MM.1S (cell line): ENCODE measurements around the gene NR1I3.

Experiments
- DNase-seq: peaks from one replicate; pipeline ENCODE4 v3.0.0-alpha.2; 2015
- H2AFZ ChIP-seq: fragments of 300-600 bp; sonication (generic); 2 replicates; pipeline ENCODE4 v1.6.0; 2016; ENCODE audit warnings: antibody characterized with exemption, low read length
- H3F3A ChIP-seq: fragments of 300-600 bp; sonication (generic); 2 replicates; pipeline ENCODE4 v1.6.1; 2016; ENCODE audit warnings: mild to moderate bottlenecking, antibody characterized with exemption, low read length, moderate library complexity, mixed read lengths; ENCODE audit not compliant: insufficient read depth
- H3K27ac ChIP-seq: fragments of 300-600 bp; sonication (generic); 2 replicates; pipeline ENCODE4 v1.5.1; 2016; ENCODE audit warnings: mild to moderate bottlenecking, low read length
- H3K27me3 ChIP-seq: fragments of 300-600 bp; sonication (generic); replicated peaks from 2 replicates; pipeline ENCODE4 v1.6.0; 2016; ENCODE audit warnings: low read length; ENCODE audit not compliant: insufficient read depth
- H3K36me3 ChIP-seq: fragments of 300-600 bp; sonication (generic); replicated peaks from 2 replicates; pipeline ENCODE4 v1.6.1; 2016; ENCODE audit warnings: mild to moderate bottlenecking, low read length, mixed read lengths; ENCODE audit not compliant: insufficient read depth
- H3K4me1 ChIP-seq: fragments of 300-600 bp; sonication (generic); 2 replicates; pipeline ENCODE4 v1.6.1; 2016; ENCODE audit warnings: low read length, mixed read lengths
- H3K4me2 ChIP-seq: fragments of 300-600 bp; sonication (generic); 2 replicates; pipeline ENCODE4 v1.6.0; 2016; ENCODE audit warnings: low read depth, low read length
- H3K4me3 ChIP-seq: fragments of 300-600 bp; sonication (generic); 2 replicates; pipeline ENCODE4 v1.5.1; 2016; ENCODE audit warnings: low read length, mixed read lengths
- H3K79me2 ChIP-seq: fragments of 300-600 bp; sonication (generic); 2 replicates; pipeline ENCODE4 v1.6.1; 2016; ENCODE audit warnings: mixed run types, low read length, mixed read lengths
- H3K9ac ChIP-seq: fragments of 300-600 bp; sonication (generic); 2 replicates; pipeline ENCODE4 v1.6.1; 2016; ENCODE audit warnings: low read length, mixed read lengths
- H3K9me2 ChIP-seq: fragments of 300-600 bp; sonication (generic); replicated peaks from 2 replicates; pipeline ENCODE4 v1.6.1; 2016; ENCODE audit warnings: mild to moderate bottlenecking, low read length, mixed read lengths; ENCODE audit not compliant: insufficient read depth
- H3K9me3 ChIP-seq: fragments of 300-600 bp; sonication (generic); replicated peaks from 2 replicates; pipeline ENCODE4 v1.6.1; 2016; ENCODE audit warnings: mild to moderate bottlenecking, low read length, mixed read lengths; ENCODE audit not compliant: insufficient read depth
- H4K20me1 ChIP-seq: fragments of 300-600 bp; sonication (generic); 2 replicates; pipeline ENCODE4 v1.6.1; 2016; ENCODE audit warnings: mild to moderate bottlenecking, low read length, moderate library complexity, mixed read lengths; ENCODE audit not compliant: insufficient read depth
- CTCF ChIP-seq: fragments of 300-600 bp; sonication (generic); IDR thresholded peaks from 2 replicates; pipeline ENCODE4 v1.5.1; 2016; ENCODE audit warnings: antibody characterized with exemption, low read length, mixed read lengths
- EZH2 ChIP-seq: fragments of 300-600 bp; sonication (generic); optimal IDR thresholded peaks from 2 replicates; pipeline ENCODE3; 2017; ENCODE audit warnings: low read depth, mild to moderate bottlenecking, antibody characterized with exemption, low read length, mixed read lengths
- EZH2phosphoT487 ChIP-seq: fragments of 300-600 bp; sonication (generic); IDR thresholded peaks from 2 replicates; pipeline ENCODE4 v1.6.1; 2018; ENCODE audit warnings: antibody characterized with exemption, low read length

Gene NR1I3

GRCh38 chr1:161260376-161261260 lies 22.6 kb upstream of the NR1I3 start:
- Histone ChIP-seq H3F3A (no peaks in the 10 kb centered on the region), H3K9me2 (no peaks in the 10 kb centered on the region), H4K20me1 (no peaks in the 10 kb centered on the region), H3K9ac (no peak overlapping the region; the same call in 1 of the 2 replicates), H3K9me3 (no peaks in the 10 kb centered on the region), H3K27me3 (peaks cover 4% of the 10 kb centered on the region; the same call in 1 of the 2 replicates), H2AFZ (peak overlapping the region; percentile 18; the same call in 1 of the 2 replicates), H3K4me1 (peaks cover 14% of the 10 kb centered on the region), H3K4me2 (peak overlapping the region; percentile 10; the same call in 1 of the 2 replicates), H3K4me3 (no peak overlapping the region), H3K27ac (no peak overlapping the region), H3K36me3 (no peaks in the 10 kb centered on the region), H3K79me2 (no peaks in the 10 kb centered on the region)
- DNase-seq: peak; percentile 27
- TF ChIP-seq EZH2phosphoT487 (no peak), EZH2 (no peak), CTCF (no peak)

GRCh38 chr1:161259765-161260164 lies 21.8 kb upstream of the NR1I3 start:
- no peak overlapping the region for H3K4me2 ChIP-seq
- DNase-seq: no peak

GRCh38 chr1:161259345-161259702 lies 21.3 kb upstream of the NR1I3 start:
- Histone ChIP-seq H4K20me1 (no peaks in the 10 kb centered on the region), H3K79me2 (no peaks in the 10 kb centered on the region), H3K4me2 (no peak overlapping the region), H3K9me2 (no peaks in the 10 kb centered on the region), H2AFZ (no peak overlapping the region), H3K9ac (no peak overlapping the region), H3K27ac (no peak overlapping the region), H3K9me3 (no peaks in the 10 kb centered on the region), H3K27me3 (peaks cover 4% of the 10 kb centered on the region; the same call in 1 of the 2 replicates), H3K4me1 (peaks cover 14% of the 10 kb centered on the region), H3K4me3 (no peak overlapping the region), H3F3A (no peaks in the 10 kb centered on the region), H3K36me3 (no peaks in the 10 kb centered on the region)
- TF ChIP-seq CTCF (no peak), EZH2phosphoT487 (no peak), EZH2 (no peak)
- DNase-seq: no peak

More at GRCh38 chr1:161259765-161260164, 21.8 kb upstream of the NR1I3 start:
- H3K4me3 ChIP-seq: no peak overlapping the region
- H3K9me2 ChIP-seq: no peaks in the 10 kb centered on the region
- peaks cover 14% of the 10 kb centered on the region for H3K4me1 ChIP-seq
- peaks cover 4% of the 10 kb centered on the region; the same call in 1 of the 2 replicates for H3K27me3 ChIP-seq
- no peaks in the 10 kb centered on the region for H4K20me1 ChIP-seq
- no peak overlapping the region for H3K27ac ChIP-seq
- TF ChIP-seq EZH2phosphoT487 (no peak), CTCF (no peak), EZH2 (no peak)
- H3K79me2 ChIP-seq: no peaks in the 10 kb centered on the region
- H3K36me3 ChIP-seq: no peaks in the 10 kb centered on the region
- no peak overlapping the region for H3K9ac ChIP-seq
- H3F3A ChIP-seq: no peaks in the 10 kb centered on the region
- no peaks in the 10 kb centered on the region for H3K9me3 ChIP-seq
- H2AFZ ChIP-seq: no peak overlapping the region
